ENCODE results near the gene TM9SF1.
A peak's percentile ranks its signal among the peaks of the same experiment; 100 is the strongest.

Gene TM9SF1

GRCh38 chr14:24143511-24143910 is 51.7 kb downstream of the TM9SF1 start:
- WGBS, 2 experiments: 84 to 97% methylated on average over 2 of the region's 2 CpGs
- H3K27me3 ChIP-seq (ENCODE audit: control insufficient read depth, insufficient read depth, low read length, poor library complexity, severe bottlenecking): no peaks in the 10 kb centered on the region
- H3K4me1 ChIP-seq (ENCODE audit: control insufficient read depth, insufficient read depth, low read length): peaks cover 6% of the 10 kb centered on the region
- H3K9me3 ChIP-seq (ENCODE audit: control insufficient read depth, low read length): no peaks in the 10 kb centered on the region
- no peak overlapping the region for H3K4me3 ChIP-seq (ENCODE audit: insufficient read depth, low read depth, low read length)
- no peak overlapping the region for H3K27ac ChIP-seq (ENCODE audit: insufficient read depth, low read depth, low read length, poor library complexity, severe bottlenecking)
- peaks cover 15% of the 10 kb centered on the region for H3K36me3 ChIP-seq (ENCODE audit: control insufficient read depth, insufficient read depth, low read length)

- no peaks in the 10 kb centered on the region for H3K9me3 ChIP-seq (ENCODE audit: control insufficient read depth, low read length)
- peak within 1 kb of the TSS; percentile 88 for H3K27ac ChIP-seq (ENCODE audit: insufficient read depth, low read depth, low read length, poor library complexity, severe bottlenecking)
- peaks cover 2% of the 10 kb centered on the region for H3K4me1 ChIP-seq (ENCODE audit: control insufficient read depth, insufficient read depth, low read length)
- H3K36me3 ChIP-seq (ENCODE audit: control insufficient read depth, insufficient read depth, low read length): peaks cover 20% of the 10 kb centered on the region
- 0% methylated on average over 65 of the region's 65 CpGs for WGBS, 2 experiments
- no peaks in the 10 kb centered on the region for H3K27me3 ChIP-seq (ENCODE audit: control insufficient read depth, insufficient read depth, low read length, poor library complexity, severe bottlenecking)
- H3K4me3 ChIP-seq (ENCODE audit: insufficient read depth, low read depth, low read length): peak within 1 kb of the TSS; percentile 73
These were observed 54.0 kb downstream of the TM9SF1 start, which contains the start of gene EMC9 for GRCh38 chr14:24141097-24141880. TSS of gene EMC9 (minus strand) at chr14:24141591. CDS start at chr14:24141304, 287 bp downstream.

GRCh38 chr14:24139272-24139934 is 55.8 kb downstream of the TM9SF1 start:
- H3K4me1 ChIP-seq (ENCODE audit: control insufficient read depth, insufficient read depth, low read length): peaks cover 2% of the 10 kb centered on the region
- WGBS, 2 experiments: 92 to 94% methylated on average over 9 of the region's 9 CpGs
- no peaks in the 10 kb centered on the region for H3K9me3 ChIP-seq (ENCODE audit: control insufficient read depth, low read length)
- peaks cover 20% of the 10 kb centered on the region for H3K36me3 ChIP-seq (ENCODE audit: control insufficient read depth, insufficient read depth, low read length)
- H3K27ac ChIP-seq (ENCODE audit: insufficient read depth, low read depth, low read length, poor library complexity, severe bottlenecking): no peak overlapping the region
- H3K27me3 ChIP-seq (ENCODE audit: control insufficient read depth, insufficient read depth, low read length, poor library complexity, severe bottlenecking): peaks cover 5% of the 10 kb centered on the region
- H3K4me3 ChIP-seq (ENCODE audit: insufficient read depth, low read depth, low read length): no peak overlapping the region

Measured in ectodermal cell (in vitro differentiated cells).